HG03103 (cell line): ENCODE results near the gene NXPE3.

Source experiments
- ATAC-seq: cut with Tn5 transposase; IDR thresholded peaks from one replicate; pipeline ENCODE4 v1.9.1; 2021; ENCODE audit warnings: low read depth; ENCODE audit not compliant: unreplicated experiment

Gene NXPE3

DNA sequence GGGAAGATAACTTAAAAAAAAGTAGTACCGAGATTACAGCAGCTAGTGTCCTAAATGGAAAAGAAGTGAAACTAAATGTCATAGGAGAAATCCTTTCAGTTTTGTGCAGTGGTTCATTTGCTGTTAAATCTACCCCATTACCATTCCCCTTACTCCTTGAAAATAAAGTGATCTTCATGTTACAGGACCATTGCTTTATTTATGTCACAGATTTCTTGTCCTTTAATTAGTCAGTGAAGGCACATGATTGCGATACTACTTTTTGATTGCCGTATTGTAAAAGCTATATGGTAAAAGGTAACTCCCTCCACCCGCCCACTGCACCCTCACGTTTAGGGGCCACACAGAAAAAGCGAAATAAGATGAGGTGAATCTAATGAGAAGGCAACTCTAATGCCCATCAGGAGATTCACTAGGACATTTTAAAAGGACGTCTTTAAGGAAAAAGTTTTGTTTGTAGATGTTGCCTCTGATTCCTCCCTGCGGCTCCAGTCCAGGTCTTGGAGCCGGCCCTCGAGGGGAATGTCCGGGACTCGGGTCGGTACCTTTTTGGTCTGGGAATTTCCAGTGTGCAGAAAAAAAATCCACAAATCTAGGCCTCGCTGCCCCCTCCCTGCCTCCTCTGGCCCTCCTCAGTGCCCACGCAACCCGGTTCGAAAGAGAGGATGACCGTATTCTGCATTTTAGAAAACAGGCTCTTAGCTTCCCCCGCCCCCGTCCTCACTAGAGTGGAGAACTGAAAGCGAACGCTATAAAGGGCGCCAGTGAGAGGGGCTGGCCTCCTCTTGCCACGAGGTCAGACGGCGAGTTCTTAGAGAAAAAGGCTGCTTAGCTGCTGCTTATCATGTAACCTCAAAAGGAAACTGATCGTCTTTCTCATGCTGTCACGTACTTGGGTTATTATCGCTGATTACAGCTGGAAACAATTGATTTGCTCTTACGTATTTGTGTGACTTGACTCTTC, 48.5 kb downstream of the NXPE3 start:
- ATAC-seq, result peak; percentile 82

DNA sequence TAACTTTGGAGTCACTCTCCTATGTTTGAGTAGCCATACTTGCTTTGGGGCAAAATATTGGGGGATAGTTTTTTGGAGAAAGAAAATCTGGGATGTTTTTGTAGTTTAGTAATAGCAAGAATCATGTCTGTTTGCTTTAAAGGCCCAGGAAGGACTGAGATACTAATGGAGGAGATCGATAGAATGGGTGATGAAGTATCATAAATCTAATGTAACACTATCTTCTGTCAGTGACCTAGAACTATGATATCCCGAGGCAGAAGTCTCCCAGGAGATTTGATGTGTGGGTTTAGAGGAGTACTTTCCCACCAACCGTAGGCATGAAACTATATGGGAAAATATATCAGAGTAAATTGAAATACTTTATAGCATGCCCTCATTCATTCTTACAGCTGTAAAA, 49.3 kb downstream of the NXPE3 start:
- no peak for ATAC-seq

DNA sequence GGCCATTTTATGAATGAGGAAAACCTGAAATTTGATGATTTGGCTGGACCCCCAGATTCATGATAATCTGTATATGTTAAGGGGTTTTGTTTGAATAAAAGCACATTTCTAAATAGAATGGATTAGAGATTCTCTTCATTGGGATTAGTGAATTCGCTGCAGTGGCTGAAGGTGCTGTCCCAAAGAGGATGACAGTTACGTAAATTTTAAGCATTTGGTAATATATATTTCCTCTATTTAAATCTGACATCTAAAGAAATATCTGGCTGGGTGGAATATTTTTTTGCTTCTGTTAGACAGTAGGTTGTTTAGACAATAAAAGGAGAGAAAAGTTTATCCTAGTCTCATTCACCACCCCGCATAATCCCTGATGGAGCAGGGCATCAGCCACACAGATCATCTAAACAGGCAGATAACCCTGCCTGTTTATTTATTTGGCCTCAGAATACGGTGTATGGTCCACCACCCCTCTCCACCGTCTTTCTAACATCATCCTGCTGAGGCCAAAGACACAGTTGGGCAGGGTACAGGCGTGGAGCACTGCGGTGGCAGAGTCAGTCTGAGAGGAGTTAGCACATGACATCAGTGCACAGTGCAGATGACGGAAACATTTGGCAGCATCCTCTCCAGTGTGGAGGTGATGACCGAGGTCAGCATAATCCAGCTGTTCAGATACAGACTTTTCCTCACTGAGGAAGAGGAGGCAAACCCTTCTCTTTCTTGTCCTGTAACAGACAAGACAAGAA, 49.9 kb downstream of the NXPE3 start:
- ATAC-seq, result peak; percentile 40

DNA sequence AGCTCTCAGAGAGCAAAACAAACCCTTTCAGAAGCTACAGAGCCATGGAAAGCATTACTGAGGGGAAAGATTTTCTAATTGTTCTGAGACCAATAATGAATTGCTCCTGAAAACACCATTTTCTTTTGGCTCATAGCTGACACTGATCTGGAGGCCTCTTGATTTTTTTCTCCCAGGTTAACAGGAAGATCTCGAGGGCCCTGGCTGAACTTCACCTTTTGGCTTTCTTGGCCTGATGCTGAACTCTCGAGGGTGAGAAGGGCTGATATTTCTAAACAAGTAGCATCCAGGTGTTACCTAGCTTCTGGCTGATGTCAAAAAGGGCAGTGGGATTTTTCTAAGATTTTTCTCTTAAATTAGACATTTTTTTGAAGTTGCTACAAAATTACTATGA, 50.4 kb downstream of the NXPE3 start:
- ATAC-seq, result no peak

DNA sequence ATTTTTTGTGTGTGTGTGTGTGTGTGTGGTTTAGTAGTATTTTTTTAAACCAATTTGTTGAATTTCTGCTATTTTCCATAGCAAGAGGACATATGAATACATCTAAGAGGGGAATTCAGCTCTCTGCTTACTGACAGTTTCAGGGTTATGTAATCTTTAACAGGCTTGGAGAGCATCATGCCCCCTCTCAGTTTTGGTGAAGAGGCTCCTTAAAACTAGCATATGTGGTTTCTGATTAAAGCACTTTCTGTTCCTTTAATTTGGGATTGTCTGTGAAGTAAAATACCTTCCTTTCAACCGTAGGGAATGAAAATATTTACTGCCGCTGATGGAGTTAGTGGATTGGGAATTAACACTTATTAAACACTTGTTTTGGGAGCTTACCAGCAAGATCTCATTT, 50.9 kb downstream of the NXPE3 start:
- ATAC-seq, result no peak

DNA sequence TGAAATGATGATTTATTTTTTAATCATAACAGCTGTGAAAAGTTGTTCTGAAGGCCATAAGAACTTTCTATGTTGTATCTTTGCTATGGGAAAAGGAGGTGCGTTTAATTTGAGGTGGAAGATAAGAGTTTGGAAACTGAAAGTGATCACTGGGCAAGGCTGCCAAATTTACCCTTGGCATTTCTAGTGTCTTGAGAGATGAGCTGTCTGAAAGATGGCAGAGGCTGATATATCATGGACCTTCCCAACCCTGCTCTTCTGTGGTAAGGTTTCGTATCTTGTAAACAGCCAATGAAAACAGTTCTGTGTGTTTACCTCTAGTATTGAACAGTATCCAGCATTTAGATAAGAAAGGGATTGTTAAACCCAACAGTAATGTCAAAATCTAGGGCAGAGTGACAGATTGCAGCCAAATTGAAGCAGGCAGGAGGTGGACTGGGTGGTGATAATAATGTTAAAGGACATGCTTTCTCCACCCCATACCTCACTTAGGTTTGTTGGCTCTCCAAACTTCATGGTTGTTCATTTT, 54.5 kb downstream of the NXPE3 start:
- no peak for ATAC-seq

DNA sequence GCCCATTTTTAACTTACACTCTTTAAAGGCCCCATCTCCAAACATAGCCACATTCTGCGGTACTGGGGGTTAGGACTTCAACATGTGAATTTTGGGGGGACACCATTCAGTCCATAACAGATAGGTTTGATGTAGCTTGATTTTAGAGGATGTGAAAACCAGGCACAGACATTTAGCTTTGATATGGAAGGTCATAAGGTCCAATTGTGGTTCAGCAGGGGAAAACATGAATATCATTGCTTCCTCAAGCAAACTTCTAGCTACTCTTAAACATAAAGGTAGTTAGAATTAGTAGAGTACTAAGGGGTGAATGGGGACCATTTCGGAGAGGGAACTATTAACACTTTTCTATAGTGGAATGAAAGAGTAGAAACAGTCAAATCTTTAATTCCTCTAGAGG, 56.7 kb downstream of the NXPE3 start:
- no peak for ATAC-seq

DNA sequence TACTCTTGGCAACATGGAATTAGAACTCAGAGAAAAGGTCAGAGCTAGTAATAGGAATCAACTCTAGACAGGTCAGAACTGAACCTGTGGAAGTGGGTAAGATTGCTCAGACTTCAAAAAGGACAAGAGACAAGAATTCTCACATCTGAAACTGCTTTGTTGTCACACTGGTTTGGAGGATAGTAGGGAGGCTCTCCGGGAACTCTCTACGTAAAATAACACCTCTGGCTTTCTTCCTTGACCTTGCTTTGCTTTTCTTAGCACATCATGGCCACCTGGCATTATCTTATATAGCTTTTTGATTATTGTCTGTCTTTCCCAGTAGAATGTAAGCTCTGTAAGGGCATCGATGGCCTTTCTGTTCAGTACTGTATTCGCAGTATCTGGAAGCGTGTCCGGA, 57.1 kb downstream of the NXPE3 start:
- ATAC-seq, result no peak

DNA sequence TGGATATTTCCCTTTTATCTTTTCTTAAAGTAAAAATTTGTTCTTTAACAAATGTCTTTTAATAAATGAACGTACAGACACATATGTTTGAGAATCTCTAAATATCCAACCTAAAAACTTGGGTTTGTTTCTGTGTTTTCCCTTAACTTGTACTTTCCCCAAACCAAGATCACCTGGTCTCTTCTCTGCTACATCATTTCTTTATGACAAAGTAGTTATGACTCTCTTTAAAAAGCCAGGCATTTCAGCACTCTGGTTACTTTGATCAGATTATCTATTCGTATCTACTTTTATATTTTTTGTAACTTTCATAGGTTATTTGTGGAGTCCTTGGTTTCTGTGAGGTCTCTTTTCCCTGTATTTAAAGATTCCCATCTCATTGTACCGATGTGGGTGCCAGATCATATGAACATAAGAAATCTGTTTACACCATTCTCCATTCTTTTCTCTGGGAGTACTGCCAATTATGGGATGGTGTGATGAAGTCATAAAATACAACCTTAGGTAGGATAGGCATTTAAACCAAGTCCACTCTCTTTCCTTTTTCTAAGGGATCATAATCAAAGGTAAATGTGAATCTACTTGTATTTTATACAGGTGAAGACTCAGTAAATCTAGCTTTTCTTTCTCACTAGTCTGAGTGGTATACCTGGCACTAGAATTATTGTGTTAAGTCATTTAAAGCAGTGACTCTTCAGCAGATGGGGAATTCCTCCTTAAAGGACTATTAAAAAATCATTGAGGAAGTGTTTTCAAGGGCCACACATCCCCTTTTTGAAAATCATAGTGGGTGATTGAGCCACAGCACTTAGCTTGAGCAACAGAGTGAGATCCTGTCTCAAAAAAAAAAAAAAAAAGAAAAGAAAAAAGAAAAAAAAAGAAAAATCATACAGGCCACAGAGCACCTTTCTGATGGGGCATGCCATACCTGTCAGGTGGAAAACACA, 57.9 kb downstream of the NXPE3 start:
- ATAC-seq, result no peak

DNA sequence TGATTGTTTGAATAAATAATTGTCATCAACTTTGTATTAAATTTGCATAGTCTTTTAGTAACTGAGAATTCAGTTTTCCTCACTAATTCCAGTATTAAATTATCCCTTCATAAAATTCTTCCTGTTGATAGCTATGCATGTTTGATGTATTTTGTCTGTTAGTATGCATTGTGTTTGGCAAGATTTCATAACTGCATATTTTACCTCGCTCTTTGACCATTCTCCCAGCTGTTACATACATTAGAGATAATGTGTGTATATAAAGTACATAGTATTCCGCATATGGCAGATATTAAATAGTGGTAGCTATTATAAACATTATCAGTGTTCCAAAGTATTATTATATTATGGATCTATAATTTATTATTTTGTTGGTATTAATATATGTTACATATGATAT, 59.7 kb downstream of the NXPE3 start:
- ATAC-seq, result no peak

DNA sequence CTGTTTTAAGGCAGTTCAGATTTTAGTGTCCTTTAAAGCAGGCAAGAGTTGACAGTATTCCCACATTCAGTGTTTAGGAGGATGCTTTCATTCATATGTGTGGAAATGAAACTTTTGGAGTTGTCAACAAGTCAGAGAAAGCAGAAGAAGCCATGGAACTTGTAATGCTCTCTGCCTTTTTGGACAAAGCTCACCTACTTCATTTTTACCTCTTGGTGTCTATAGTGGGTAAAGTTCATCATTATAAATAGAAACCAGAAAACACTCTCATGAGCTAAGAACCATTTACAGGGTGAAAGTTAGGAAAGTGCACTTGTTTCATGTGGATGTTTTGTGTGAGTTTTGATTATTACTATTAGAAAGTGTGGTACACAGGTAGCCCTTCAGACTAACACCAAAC, 61.1 kb downstream of the NXPE3 start:
- no peak for ATAC-seq

DNA sequence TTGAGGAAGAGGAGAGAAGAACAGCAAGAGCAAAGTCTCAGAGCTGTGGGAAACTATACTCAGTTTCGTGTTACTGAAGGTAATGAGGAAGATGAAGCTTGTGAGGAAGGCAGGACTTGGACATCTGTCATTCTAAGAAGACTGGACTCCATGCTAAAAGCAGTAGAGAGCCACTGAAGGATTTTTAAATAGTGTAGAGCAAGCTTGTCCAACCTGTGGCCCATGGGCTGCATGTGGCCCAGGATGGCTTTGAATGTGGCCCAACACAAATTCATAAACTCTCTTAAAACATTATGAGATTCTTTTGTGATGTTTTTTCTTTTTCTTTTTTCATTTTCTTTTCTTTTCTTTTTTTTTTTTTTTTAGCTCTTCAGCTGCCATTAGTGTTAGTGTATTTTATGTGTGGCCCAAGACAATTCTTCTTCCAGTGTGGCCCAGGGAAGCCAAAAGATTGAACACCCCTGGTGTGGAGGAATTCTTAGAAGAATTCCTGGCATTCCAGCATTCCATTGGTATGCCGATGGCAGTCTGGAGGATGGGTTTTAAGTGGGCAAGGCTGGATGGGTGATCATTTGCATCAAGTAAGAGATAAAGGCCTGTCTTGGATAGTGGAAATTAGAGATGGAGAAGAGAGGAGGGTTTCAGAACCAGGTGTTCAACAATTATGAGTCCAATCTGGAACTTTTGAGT, 63.4 kb downstream of the NXPE3 start:
- ATAC-seq, result no peak

DNA sequence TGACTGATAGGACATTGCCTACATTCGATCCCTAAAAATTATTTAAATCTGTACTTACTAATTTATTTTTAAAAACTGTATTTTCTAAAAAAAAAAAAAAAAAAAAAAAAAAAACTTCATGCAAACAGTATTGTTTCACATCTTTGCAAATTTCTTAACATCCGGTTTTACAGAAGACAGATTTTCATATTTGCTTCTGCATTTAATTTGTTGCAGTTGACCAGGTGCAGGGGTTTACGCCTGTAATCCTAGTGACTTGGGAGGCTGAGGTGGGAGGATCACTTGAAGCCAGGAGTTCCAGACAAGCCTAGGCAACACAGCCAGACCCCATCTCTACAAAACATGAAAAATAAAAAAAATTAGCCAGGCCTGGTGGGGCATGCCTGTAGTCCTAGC, 63.9 kb downstream of the NXPE3 start:
- no peak for ATAC-seq

DNA sequence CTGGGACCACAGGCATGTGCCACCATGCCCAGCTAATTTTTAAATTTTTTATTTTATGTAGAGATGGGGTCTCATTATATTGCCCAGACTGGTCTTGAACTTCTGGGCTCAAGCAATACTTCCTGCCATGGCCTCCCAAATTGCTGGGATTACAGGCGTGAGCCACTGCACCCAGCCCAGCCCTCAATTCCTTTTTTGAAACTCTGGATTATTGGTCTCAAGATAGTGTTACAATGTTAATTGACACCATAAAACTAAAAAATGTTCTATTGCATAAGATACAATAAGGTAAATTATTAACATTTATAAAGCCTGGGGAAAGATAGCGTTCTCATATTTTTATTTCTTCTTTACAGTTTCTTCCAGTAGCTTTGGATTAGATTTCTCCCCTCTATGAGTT, 66.4 kb downstream of the NXPE3 start:
- no peak for ATAC-seq

DNA sequence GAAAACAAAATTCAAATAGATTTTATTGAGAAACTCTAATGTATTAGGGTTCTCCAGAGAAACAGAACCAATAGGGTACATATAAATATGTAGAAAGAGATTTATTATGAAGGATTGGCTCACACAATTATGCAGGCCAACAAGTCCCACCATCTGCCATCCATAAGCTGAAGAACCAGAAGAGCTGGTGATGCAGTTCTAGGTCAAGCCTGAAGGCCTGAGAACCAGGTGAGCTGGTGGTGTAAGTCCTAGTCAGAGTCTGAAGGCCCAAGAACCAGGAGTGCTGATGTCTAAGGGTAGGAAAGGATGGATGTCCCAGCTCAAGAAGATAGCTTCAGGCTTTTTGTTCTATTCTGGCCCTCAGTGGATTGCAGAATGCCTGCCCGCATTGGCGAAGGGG, 67.7 kb downstream of the NXPE3 start:
- ATAC-seq, result no peak

DNA sequence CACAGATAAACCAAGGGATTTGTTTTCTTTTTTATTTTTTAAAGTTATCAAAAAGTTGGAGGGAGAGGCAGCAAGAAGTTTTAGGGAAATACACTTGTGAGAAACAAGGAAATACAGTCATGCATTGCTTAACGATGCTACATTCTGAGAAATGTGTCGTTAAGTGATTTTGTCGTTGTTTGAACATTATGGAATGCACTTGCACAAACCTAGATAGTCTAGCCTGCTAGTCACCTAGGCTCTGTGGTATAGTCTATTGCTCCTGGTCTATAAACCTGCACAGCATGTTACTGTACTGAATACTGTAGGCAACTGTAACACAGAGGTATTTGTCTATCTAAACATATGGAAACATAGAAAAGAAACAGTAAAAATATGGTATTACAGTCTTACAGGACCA, 68.3 kb downstream of the NXPE3 start:
- ATAC-seq, result no peak

DNA sequence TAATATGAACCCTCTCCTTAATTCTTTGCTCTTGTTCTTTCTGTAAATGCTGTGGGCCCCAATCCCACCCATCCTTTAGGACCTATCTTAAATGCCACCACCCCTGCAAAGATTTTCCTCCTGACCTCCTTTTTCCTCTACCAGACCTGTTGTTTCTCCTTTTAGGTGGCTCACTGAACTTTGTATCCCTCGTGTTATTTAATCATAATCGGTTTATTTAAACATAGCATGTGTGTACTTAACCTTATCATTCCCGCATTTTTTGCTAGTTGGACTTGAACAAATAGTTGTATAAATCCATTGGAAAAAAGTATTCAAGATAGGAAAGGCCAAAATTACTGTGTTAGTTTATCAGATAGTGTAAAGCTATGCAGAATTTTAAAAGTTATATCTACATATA, 69.3 kb downstream of the NXPE3 start:
- ATAC-seq, result no peak

DNA sequence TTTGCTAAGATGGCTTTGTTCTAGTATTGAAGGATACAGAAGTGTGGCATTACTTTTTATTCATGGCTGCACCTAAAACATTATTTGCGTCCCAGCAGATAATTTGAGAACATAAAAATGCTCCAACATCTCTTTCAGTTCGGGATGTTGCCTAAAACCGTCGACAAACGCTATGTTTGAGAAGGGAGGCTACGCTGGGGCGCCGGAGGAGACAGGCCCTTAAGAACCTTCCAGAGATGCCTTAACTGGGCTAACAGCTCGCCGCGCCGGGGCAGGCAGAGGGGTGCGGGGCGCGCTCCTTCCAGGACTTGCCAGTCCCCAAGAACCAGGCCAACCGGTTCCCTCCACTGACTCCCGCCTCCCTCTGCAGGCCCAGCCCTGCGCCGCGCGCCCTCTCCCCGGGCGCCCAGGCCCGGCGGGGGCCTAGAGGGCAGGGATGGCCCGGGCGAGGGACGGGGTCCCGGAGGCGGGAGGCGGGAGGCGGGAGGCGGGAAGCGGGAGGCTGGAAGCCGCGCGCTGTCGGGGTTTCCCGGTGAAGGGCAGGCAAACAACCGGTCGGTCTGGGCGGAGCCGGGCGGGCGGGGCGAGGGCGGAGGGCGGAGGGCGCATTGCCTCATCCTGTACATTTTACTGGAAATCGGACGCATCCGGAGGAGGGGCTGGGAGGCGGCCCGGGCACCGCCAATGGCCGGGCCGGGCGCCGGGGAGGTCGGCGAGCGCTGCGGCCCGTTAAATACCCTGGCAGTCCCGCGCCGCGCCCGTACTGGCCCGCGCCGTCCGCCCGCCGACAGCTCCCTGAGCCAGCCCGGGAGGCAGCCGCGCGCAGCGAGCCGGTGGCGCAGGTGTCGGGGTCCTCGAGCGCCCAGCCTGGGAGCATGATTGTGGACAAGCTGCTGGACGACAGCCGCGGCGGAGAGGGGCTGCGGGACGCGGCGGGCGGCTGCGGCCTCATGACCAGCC, 70.0 kb downstream of the NXPE3 start, which contains the start of gene NFKBIZ:
NFKBIZ (plus strand) TSS at position 761 of the 960 bp plus-strand sequence; CDS start at position 876, 115 bp downstream.
- ATAC-seq, result peak; percentile 64
